Astrocyte of the spinal cord (primary cell): ENCODE results near the gene AQP11.

Experiments used
- DNase-seq: peaks from one replicate; pipeline ENCODE4 v3.0.0; 2011; ENCODE audit warnings: low read depth, low spot score
- H3K4me3 ChIP-seq: 2 replicates; pipeline ENCODE4 v1.5.1; 2011; ENCODE audit warnings: low read depth, mild to moderate bottlenecking, low read length, moderate library complexity
- in situ Hi-C: cut with HindIII; loops from 2 replicates; pipeline ENCODE4 v1.10.0; 2017; ENCODE audit warnings: low sequenced_read_pairs
- TF ChIP-seq, protein P1 (sequence below): IDR thresholded peaks from 2 replicates; pipeline ENCODE4 v1.5.1; 2012; ENCODE audit warnings: low read depth, mild to moderate bottlenecking, low read length, inconsistent platforms

The AQP11 gene

DNA sequence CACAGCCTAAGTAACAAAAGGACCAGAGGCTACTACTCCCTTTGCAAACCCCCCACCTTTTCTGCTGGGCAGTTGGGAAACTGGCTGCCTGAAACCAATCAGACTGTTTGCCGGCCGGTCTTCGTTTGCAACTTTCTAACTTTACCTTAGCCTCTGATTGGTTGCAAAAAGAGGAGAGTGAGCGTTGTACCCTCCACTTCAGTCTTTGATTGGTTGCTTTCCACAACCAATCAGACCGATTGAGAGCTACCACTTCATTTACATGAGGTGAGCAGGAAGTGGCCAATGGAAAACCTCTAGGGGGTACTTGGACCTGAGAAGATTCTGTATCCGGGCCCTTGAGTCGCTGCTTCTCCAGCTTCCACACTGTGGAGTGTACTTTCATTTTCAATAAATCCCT lies 66.6 kb downstream of the AQP11 start:
- TF ChIP-seq, protein P1, sequence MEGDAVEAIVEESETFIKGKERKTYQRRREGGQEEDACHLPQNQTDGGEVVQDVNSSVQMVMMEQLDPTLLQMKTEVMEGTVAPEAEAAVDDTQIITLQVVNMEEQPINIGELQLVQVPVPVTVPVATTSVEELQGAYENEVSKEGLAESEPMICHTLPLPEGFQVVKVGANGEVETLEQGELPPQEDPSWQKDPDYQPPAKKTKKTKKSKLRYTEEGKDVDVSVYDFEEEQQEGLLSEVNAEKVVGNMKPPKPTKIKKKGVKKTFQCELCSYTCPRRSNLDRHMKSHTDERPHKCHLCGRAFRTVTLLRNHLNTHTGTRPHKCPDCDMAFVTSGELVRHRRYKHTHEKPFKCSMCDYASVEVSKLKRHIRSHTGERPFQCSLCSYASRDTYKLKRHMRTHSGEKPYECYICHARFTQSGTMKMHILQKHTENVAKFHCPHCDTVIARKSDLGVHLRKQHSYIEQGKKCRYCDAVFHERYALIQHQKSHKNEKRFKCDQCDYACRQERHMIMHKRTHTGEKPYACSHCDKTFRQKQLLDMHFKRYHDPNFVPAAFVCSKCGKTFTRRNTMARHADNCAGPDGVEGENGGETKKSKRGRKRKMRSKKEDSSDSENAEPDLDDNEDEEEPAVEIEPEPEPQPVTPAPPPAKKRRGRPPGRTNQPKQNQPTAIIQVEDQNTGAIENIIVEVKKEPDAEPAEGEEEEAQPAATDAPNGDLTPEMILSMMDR, result no peak
- no peak for DNase-seq
- in situ Hi-C loops, result no loop called here
- no peak overlapping the region for H3K4me3 ChIP-seq

DNA sequence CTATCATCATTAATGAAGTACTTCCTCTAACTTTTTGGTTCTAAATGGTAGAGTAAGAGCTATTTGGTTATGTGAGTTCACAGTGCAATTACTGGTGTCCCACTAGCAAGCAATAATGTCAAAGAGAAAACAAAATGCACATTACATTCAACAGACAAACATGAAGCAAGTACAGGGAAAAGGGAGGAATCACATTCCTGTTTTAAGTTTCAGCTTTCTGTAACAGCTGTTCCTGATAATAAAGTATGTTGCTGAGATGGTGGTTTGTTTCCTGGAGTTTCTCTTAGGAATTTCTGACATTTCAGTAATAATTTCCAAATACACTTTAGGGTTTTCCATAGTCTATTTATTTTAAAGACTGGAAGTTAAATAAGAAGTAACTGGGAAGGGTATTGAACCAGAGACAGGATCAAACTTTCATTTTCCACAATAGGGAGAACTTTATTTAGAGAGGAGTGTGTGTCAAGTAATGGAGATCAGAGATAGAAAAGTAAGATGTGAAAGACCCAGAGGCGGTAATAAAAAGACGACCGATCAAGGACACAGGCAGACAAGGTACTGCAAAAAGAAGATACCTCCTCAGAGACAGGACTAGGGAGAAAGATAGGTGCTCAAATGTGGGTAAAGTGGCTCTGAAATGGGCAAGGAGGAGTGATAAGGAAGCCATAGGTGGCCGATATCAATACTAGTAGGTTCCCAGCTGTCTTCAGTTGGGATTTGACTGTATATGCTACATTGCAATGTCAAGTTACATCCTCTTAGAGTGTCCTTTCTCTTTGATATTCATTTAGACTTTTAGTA lies 68.7 kb downstream of the AQP11 start:
- in situ Hi-C loops, result no loop called here
- DNase-seq, result no peak

More for the DNA sequence above, 68.7 kb downstream of the AQP11 start:
- TF ChIP-seq, protein P1, result no peak
- H3K4me3 ChIP-seq, result no peak overlapping the region
